ENCODE measurements around the gene AAK1.

DNA sequence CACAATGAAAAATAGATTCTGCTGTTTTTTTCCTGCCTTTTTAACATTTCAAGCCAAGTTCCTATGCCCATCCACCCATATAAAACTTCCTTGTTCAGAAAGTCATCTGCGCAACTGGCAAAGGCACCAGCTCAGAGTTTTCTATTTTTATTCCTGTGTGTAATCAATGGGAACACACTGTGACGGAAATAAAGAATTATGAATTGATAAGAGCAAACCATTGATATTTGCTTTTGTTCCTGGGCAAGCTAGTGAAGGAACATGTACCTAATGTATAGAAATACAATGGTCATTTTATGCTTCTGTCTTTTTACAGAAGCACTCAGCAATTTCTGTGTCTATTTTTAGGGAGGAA, 30.8 kb upstream of the AAK1 start:
- TF ChIP-seq CTCF (IDR thresholded peaks at IDR 0.05) (no peak), TCF12 (IDR thresholded peaks at IDR 0.05) (no peak), GABPA (IDR thresholded peaks at IDR 0.05; ENCODE audit: low read depth) (no peak), EP300 (IDR thresholded peaks at IDR 0.05; ENCODE audit: borderline replicate concordance in 1 of 2, low read depth in 1 of 2, low read length in 1 of 2) (no peak), NRF1 (IDR thresholded peaks at IDR 0.05; ENCODE audit: low read depth, low read length) (no peak), GATA2 (CRISPR knock-in tag; IDR thresholded peaks at IDR 0.05) (no peak), YY1 (IDR thresholded peaks at IDR 0.05; ENCODE audit: low read depth) (no peak)
